SK-N-SH treated with all-trans-retinoic acid at 6 μM for 48 hours (cell line): ENCODE results near the gene NEB.

Experiments
- ATAC-seq: fragments of 200-7000 bp; cut with Tn5 transposase; 3 replicates; pipeline ENCODE4 v1.9.1; 2020; ENCODE audit warnings: mild to moderate bottlenecking, moderate library complexity
- BACH2 ChIP-seq: fragments of 250-450 bp; sonication (Bioruptor Pico); IDR thresholded peaks from 2 replicates; pipeline ENCODE4 v1.9.0; 2021; ENCODE audit warnings: mild to moderate bottlenecking, borderline replicate concordance
- ESRRG ChIP-seq: fragments of 250-450 bp; sonication (Bioruptor Pico); IDR thresholded peaks from 2 replicates; pipeline ENCODE4 v1.6.1; 2021; ENCODE audit warnings: mild to moderate bottlenecking
- OSR1 ChIP-seq: fragments of 250-450 bp; sonication (Bioruptor Pico); IDR thresholded peaks from 2 replicates; pipeline ENCODE4 v1.8.0; 2022; ENCODE audit warnings: moderate library complexity, mild to moderate bottlenecking, inconsistent platforms
- PATZ1 ChIP-seq: fragments of 250-450 bp; sonication (Bioruptor Pico); IDR thresholded peaks from 2 replicates; pipeline ENCODE4 v1.8.0; 2020; ENCODE audit warnings: mild to moderate bottlenecking, moderate library complexity, borderline replicate concordance
- POU6F1 ChIP-seq: fragments of 250-450 bp; sonication (Bioruptor Pico); IDR thresholded peaks from 2 replicates; pipeline ENCODE4 v1.8.0; 2021; ENCODE audit warnings: low read depth, mild to moderate bottlenecking, moderate library complexity, borderline replicate concordance
- PPARA ChIP-seq: fragments of 250-450 bp; sonication (Bioruptor Pico); IDR thresholded peaks from 2 replicates; pipeline ENCODE4 v1.5.0; 2020; ENCODE audit warnings: mild to moderate bottlenecking, borderline replicate concordance
- RARB ChIP-seq: fragments of 250-450 bp; sonication (Bioruptor Pico); IDR thresholded peaks from 2 replicates; pipeline ENCODE4 v1.8.0; 2021; ENCODE audit warnings: mild to moderate bottlenecking, moderate library complexity
- SNAI2 ChIP-seq: fragments of 250-450 bp; sonication (Bioruptor Pico); IDR thresholded peaks from 2 replicates; pipeline ENCODE4 v1.5.0; 2020; ENCODE audit warnings: mild to moderate bottlenecking, moderate library complexity
- TCF4 ChIP-seq: fragments of 250-450 bp; sonication (Bioruptor Pico); IDR thresholded peaks from 2 replicates; pipeline ENCODE4 v1.8.0; 2021; ENCODE audit warnings: mild to moderate bottlenecking, moderate library complexity, borderline replicate concordance
- TOX ChIP-seq: fragments of 250-450 bp; sonication (Bioruptor Pico); IDR thresholded peaks from 2 replicates; pipeline ENCODE4 v1.8.0; 2021; ENCODE audit warnings: mild to moderate bottlenecking, moderate library complexity, borderline replicate concordance
- TSHZ2 ChIP-seq: fragments of 250-450 bp; sonication (Bioruptor Pico); IDR thresholded peaks from 2 replicates; pipeline ENCODE4 v1.5.0; 2020; ENCODE audit warnings: mild to moderate bottlenecking, moderate library complexity
- ZC3H10 ChIP-seq: fragments of 250-450 bp; sonication (Bioruptor Pico); IDR thresholded peaks from 2 replicates; pipeline ENCODE4 v1.5.1; 2021; ENCODE audit warnings: mild to moderate bottlenecking, moderate library complexity
- ZFP30 ChIP-seq: fragments of 450-650 bp; formaldehyde crosslinking; IDR thresholded peaks from 2 replicates; pipeline ENCODE4 v1.5.0; 2022; ENCODE audit warnings: mild to moderate bottlenecking, moderate library complexity
- ZNF565 ChIP-seq: fragments of 450-650 bp; formaldehyde crosslinking; conservative IDR thresholded peaks from 2 replicates; pipeline ENCODE4 v1.5.0; 2020; ENCODE audit warnings: low read depth, mild to moderate bottlenecking, moderate library complexity
- ZNF8 ChIP-seq: fragments of 450-650 bp; formaldehyde crosslinking; IDR thresholded peaks from 2 replicates; pipeline ENCODE4 v1.5.0; 2020; ENCODE audit warnings: mild to moderate bottlenecking, moderate library complexity
- TF ChIP-seq, protein P1 (sequence below): fragments of 250-450 bp; sonication (Bioruptor Pico); IDR thresholded peaks from 2 replicates; pipeline ENCODE4 v1.5.1; 2021; ENCODE audit warnings: mild to moderate bottlenecking, moderate library complexity
- TF ChIP-seq, protein P2 (sequence below): fragments of 250-450 bp; sonication (Bioruptor Pico); IDR thresholded peaks from 2 replicates; pipeline ENCODE4 v1.5.1; 2020; ENCODE audit warnings: low read depth, mild to moderate bottlenecking, moderate library complexity

Gene NEB

GRCh38 chr2:151472966-151473365 lies 261.3 kb downstream of the NEB start:
- no peak for ATAC-seq
- TF ChIP-seq ZNF8 (no peak), PPARA (CRISPR knock-in tag) (no peak), OSR1 (CRISPR knock-in tag) (no peak), ZNF565 (no peak), BACH2 (no peak), TOX (CRISPR knock-in tag) (no peak), PATZ1 (CRISPR knock-in tag) (no peak), ESRRG (no peak), POU6F1 (no peak), ZC3H10 (CRISPR knock-in tag) (no peak), RARB (no peak), TCF4 (CRISPR knock-in tag) (no peak), TSHZ2 (CRISPR knock-in tag) (no peak), ZFP30 (no peak)
- TF ChIP-seq, protein P1, sequence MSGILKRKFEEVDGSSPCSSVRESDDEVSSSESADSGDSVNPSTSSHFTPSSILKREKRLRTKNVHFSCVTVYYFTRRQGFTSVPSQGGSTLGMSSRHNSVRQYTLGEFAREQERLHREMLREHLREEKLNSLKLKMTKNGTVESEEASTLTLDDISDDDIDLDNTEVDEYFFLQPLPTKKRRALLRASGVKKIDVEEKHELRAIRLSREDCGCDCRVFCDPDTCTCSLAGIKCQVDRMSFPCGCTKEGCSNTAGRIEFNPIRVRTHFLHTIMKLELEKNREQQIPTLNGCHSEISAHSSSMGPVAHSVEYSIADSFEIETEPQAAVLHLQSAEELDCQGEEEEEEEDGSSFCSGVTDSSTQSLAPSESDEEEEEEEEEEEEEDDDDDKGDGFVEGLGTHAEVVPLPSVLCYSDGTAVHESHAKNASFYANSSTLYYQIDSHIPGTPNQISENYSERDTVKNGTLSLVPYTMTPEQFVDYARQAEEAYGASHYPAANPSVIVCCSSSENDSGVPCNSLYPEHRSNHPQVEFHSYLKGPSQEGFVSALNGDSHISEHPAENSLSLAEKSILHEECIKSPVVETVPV, result no peak
- TF ChIP-seq, protein P2, sequence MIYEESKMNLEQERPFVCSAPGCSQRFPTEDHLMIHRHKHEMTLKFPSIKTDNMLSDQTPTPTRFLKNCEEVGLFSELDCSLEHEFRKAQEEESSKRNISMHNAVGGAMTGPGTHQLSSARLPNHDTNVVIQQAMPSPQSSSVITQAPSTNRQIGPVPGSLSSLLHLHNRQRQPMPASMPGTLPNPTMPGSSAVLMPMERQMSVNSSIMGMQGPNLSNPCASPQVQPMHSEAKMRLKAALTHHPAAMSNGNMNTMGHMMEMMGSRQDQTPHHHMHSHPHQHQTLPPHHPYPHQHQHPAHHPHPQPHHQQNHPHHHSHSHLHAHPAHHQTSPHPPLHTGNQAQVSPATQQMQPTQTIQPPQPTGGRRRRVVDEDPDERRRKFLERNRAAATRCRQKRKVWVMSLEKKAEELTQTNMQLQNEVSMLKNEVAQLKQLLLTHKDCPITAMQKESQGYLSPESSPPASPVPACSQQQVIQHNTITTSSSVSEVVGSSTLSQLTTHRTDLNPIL (CRISPR knock-in tag), result no peak

- no peak for ATAC-seq
These were observed 263.7 kb downstream of the NEB start for GRCh38 chr2:151470556-151470955.

More at GRCh38 chr2:151470556-151470955, 263.7 kb downstream of the NEB start:
- TF ChIP-seq RARB (no peak), SNAI2 (CRISPR knock-in tag) (no peak), TSHZ2 (CRISPR knock-in tag) (no peak)
